Measurements from ENCODE around the gene PLCB3.

PLCB3 gene

GRCh38 chr11:64251016-64251752 is at the start of gene PLCB3:
PLCB3 (plus strand) TSS chr11:64251530; CDS start chr11:64251650, 120 bp downstream.
- DNase-seq = no peak

DNA sequence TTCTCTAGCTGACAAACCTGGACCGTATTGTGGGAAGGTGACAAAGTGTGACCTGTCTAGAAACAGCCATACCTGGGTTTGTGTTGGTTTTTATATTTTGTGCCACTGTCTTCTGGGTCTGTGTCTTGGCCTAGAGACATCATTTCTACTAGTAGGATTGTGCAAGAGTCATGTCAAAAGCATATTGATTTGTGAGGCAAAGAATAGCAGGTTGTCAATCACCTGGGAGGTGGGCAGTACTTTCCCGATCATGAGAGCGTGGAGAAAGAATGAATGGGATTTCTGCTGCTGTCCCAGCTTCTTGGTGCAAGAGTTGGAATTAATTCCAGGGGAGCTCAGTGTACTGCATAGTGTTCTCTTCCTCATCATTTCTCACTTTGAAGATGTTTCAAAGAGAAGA is 49.8 kb upstream of the PLCB3 start:
- DNase-seq = no peak

GRCh38 chr11:64202992-64203391 is 48.3 kb upstream of the PLCB3 start:
- no peak for DNase-seq

DNA sequence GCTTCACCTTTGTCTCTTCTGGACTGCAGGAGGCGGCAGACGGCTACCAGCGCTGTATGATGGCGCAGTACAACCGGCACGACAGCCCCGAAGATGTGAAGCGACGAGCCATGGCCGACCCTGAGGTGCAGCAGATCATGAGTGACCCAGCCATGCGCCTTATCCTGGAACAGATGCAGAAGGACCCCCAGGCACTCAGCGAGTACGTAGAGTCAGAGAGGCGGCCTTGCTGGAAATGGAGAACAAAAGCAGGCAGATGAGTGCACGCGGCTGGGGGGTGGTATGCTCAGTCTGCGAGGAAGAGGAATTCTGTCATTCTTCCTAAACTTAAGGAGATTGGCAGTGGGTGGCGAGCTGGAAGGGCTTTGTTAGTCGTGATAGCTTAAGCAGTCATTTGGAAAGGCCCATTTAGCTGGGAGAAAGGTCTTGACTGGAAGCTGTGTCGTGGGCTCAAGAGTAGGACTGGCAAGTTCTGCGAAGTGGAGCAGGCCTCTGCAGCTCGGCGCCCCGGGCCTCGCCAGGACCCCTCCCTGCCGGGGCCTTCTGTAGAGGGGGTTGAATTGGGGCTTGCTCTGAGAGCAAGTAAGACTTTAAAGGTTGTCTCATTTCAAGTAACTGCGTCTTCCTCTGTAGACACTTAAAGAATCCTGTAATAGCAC is 47.8 kb upstream of the PLCB3 start:
- DNase-seq = no peak

DNA sequence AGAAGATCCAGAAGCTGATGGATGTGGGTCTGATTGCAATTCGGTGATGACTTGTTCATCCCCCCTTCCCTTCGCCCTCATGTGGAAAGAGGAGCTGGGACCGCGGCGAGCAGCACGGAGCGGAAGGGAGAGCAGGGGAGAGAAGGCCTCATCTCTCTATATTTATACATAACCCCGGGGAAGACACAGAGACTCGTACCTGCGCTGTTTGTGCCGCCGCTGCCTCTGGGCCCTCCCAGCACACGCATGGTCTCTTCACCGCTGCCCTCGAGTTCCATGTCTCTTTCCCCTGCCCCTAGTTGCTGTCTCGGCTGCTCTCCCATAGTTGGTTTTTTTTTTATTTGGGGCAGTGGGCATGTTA is 47.3 kb upstream of the PLCB3 start:
- no peak for DNase-seq

GRCh38 chr11:64204464-64204989 is 46.8 kb upstream of the PLCB3 start:
- DNase-seq = peak; percentile 2

DNA sequence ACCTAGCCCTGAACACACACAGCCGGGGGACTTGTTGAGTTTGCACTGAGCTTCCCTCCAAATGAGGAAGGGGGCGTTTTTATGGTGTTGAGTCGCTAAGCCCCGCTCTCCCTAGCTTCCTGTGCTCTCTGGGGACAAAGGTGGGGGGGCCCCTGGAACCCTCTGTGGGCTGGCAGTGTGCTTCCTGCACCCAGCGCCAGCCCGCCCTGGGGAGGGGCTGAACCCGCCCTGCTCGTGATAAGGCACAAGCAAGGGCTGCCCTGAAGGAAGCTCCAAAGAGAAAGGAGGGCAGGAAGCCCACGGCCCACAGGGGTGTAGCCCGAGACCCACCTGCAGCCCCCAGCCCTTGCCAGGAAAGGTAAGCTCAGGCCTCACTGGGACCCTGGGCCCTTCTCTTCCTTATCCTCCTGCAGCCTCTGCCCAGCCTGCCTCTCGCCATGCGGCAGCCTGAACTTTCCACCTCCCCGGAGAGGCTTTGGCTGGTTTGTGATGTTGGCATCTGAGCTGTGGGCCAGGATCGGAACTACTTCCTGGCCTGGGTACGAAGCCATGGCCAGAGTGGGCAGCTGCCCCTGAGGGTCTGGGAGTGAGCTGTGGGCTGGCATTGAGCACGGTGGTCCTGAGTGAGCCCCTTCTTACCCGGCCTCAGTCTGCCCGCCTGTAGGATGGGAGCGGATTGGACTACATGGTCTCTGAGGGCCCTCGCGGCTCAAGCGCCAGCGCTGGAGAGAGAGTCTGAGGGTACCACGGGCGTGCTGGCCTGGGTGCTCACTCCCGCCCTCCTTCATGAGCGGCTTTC is 44.7 kb upstream of the PLCB3 start, which contains the start of gene FERMT3:
TSS of gene FERMT3 (plus strand) at position 265 of the 799 bp plus-strand sequence. CDS start 644 bp downstream, outside the sequence.
- peak; percentile 7 for DNase-seq

GRCh38 chr11:64207256-64208085 is 43.9 kb upstream of the PLCB3 start:
- peak; percentile 63 for DNase-seq

DNA sequence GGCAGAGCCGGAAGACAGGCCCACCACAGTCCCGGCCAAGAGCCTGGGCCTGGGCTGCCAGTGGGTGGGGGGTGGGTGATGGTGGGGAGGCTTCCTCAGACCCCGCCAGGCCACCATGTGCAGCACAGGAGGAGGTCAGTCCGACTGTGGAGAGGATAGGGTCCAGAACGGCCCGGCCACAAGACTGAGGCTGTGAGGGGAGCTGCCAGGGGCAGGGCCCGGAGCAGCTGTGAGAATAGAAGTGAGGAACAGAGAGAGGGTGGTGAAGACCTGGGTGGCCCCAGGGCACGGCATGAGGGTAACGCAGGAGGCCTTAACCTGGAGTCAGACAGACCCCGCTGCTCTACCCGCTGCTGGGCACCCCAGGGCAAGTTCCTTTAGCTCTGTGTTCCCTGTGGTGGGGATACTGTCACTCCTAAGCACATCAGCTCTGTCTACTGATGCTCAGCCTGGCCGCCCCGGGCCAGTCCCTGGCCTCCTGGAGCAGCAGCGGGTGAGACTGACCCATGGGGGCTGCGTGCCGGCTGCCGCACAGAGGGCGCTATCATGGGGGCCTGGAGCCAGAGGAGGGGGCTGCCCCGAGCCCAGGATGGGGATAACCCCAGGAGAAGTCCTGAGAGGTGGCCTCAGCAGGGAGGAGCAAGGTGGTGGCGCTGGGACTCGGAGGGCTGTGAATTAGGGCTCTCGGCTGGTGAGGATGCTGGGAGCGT is 43.1 kb upstream of the PLCB3 start:
- DNase-seq = no peak

DNA sequence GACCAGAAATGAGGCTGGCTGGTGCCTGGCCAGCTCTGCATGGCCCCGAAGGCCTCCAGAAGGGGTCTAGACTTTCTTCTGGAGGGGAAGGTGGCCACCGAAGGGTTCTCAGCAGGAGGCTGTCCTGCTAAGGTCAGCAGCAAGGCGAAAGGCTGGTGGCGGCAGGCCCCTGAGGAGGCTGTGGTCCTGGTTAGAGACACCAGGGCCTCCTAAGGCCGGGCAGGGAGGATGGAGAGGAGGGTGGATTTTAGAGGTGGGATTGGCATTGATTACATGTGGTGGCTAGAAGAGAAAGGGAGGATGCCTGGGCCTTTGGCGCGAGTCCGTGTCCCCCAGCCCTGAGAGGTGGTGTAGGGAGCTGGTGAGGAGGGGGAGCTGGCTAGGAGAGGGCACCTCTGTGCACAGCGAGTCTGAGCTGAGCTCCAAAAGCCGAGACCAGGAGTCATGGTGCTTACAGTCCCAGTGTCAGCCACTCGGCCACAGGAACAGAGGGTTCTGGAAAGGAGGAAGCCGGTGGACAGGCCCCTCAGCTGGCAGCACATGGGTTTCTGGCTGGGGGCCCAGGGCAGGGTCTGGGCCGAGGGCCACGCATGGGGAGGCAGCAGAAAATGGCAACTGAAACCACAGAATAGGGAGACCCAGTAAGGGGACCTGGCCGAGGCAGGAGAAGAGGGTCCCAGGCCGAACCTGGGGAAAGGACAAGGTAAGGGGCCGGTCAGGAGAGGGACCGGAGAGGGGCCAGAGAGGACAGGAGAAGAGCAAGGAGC is 42.4 kb upstream of the PLCB3 start:
- no peak for DNase-seq

DNA sequence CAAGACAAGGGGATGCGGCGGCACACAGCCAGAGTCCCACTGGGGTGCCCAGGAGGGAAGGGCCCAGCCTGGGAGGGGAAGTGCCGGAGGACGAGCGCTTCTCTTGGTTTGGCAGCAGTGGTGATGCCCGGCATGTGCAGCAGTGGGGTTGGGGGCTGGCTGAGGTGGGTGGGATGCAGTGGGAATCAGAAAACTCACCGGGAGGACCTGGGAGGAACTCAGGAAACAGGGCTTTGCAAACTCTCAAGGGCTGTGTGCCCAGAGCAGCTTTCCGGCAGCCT is 41.8 kb upstream of the PLCB3 start:
- DNase-seq = no peak

- no peak for DNase-seq
Observed at GRCh38 chr11:64210301-64211020, 40.9 kb upstream of the PLCB3 start.

DNA sequence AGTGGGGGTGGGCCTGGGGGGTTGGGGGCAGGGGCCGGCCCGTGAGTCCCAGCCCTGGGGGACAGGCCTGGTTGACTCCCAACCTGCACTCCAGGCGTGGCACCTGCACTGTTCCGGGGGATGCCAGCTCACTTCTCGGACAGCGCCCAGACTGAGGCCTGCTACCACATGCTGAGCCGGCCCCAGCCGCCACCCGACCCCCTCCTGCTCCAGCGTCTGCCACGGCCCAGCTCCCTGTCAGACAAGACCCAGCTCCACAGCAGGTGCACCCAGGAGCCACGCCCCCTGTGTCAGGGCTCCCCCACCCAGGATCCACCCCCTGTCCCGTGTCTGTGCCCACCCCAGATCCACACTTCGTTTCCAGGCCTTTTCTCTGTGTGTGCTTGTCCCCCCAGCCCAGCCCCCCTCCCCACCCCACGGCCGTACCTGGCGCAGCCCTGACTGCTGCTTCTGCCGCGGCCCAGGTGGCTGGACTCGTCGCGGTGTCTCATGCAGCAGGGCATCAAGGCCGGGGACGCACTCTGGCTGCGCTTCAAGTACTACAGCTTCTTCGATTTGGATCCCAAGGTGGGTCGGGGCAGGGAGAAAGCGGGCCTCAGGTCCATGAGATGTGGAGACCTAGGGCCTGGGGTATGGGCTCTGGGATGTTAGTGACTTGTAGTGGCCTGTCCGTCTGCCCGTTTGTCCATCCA is 40.0 kb upstream of the PLCB3 start:
- no peak for DNase-seq

GRCh38 chr11:64216879-64217278 is 34.5 kb upstream of the PLCB3 start:
- DNase-seq = no peak

- no peak for DNase-seq
Observed at GRCh38 chr11:64218628-64219353, 32.5 kb upstream of the PLCB3 start.

DNA sequence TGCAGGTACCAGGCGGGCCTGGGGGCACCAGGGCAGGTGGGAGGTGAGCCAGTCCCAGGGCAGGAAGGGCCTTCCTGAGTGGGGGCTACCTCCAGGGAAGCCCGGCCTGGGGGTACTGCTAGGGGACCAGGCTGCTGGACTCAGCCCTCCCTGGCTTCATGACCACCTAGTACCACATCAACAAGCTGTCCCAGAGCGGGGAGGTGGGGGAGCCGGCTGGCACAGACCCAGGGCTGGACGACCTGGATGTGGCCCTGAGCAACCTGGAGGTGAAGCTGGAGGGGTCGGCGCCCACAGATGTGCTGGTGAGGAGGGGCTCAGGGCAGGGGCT is 32.0 kb upstream of the PLCB3 start:
- DNase-seq = no peak

DNA sequence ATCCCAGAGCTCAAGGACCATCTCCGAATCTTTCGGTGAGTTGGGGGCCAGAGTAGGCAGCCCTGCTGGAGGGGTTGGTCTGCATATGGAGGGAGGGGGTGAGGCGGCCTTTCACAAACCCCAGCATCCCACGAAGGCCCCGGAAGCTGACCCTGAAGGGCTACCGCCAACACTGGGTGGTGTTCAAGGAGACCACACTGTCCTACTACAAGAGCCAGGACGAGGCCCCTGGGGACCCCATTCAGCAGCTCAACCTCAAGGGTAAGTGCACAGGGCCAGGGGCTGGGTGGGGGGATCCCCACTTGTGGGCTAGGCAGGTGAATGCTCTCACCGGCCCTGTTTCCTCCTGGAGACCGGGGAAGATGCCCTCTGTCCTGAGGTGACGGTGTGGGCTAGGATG is 31.6 kb upstream of the PLCB3 start:
- no peak for DNase-seq

GRCh38 chr11:64220271-64220670 is 31.1 kb upstream of the PLCB3 start:
- DNase-seq = no peak

GRCh38 chr11:64220798-64221197 is 30.5 kb upstream of the PLCB3 start:
- DNase-seq = no peak

DNA sequence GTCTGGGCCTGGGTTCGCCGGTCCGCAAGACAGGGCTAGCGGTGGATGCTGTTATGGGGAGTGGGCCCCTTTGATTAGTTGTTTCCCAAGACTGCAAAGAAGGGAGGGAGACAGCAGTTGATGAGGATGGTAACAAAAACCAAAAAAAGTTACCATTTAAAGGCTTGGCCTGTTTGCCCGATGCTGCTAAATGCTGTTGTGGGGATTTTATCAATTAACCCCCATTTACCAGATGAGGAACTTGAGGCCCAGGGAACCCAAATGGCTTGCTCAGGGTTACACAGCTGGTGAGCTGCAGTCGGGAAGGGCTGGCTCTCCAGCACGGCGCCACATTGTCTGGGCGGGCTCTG is 28.7 kb upstream of the PLCB3 start:
- DNase-seq = no peak

Data from SIG-M5 (cell line).